ENCODE results near the gene IMP4.

DNA sequence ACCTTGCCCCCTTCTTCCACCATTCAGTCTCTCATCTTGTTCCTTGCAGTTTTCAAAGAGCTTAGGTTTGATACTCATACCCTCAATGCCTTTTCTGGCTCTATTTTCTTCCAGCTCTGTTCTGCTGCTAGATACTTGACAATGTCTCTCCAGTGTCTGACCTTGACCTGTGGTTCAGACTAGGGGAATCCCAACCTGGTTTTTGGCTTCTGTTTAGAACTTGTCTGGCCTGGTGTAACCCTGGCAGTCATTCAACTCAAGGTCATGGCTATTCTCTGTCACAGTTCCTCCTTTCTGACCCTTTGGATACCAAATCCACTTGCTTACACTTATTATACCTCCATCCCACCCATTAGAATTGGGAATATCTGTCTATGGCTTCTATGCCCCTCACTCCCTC, 31.8 kb upstream of the IMP4 start:
- TF ChIP-seq CTCF (conservative IDR thresholded peaks at IDR 0.05) = no peak
- TF ChIP-seq ZFX (IDR thresholded peaks at IDR 0.05) = no peak

Measured in C4-2B (cell line).